SKM-1 (cell line): ENCODE measurements around the gene SPACA9.
A peak's percentile ranks its signal among the peaks of the same experiment; 100 is the strongest.

Experiments
- DNase-seq: peaks from one replicate; lab custom pipeline; 2025; ENCODE audit not compliant: unreplicated experiment; lab: John Stamatoyannopoulos, UW

The SPACA9 gene

DNA sequence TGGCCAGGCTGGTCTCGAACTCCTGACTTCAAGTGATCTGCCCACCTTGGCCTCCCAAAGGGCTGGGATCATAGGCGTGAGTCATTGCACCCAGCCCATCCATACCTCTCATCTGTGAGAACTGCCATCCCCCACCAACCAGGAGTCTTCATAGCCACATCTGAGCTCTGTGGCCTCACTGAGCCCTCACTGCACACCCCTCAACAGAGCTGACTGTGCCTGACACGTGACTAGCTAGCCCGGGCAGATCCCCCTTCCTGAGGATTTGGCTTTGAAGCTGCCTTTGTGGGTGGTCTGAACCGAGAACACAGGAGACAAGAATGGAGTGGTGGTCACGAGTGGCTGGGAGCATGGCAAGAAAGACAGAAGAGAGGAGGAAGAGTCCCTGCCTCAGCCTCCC, 16.2 kb upstream of the SPACA9 start:
- DNase-seq: no peak

DNA sequence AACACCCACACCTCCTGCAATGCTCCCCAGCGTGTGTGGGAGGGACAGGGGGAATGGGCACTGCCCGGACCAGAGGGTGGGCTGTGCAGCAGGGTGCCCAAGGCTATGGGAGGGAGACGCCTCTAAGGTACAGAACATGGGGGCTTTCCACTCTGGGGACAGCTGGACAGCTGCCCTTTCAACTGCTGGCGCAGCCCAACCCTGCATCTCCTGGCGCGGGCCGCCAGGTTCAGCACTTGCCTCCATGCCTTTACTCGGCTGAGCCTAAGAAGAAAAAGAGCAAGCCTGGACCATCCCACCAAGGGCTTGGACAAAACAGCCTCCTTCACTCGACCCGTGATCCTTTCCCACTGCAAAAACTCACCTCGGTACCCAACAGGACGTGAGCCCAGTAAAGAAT, 15.6 kb upstream of the SPACA9 start:
- no peak for DNase-seq

DNA sequence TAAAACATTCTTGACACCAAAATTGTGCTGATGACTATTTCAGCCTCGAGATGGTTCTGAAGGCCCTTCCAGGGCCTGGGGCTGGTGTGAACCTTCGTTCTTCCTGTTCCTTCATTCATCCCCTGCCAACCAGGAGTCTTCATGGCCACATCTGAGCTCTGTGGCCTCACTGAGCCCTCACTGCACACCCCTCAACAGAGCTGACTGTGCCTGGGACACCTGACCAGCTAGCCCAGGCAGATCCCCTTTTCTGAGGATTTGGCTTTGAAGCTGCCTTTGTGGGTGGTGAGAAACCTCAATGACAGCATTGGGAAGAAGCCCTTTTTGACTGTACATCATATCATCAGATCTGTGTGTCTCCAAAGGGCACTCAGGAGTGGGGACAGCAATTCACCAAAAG, 14.4 kb upstream of the SPACA9 start:
- DNase-seq: no peak

- DNase-seq: no peak
These were observed 14.0 kb upstream of the SPACA9 start for GRCh38 chr9:132864691-132865090.

- no peak for DNase-seq
These were observed 11.8 kb upstream of the SPACA9 start for GRCh38 chr9:132866898-132867297.

DNA sequence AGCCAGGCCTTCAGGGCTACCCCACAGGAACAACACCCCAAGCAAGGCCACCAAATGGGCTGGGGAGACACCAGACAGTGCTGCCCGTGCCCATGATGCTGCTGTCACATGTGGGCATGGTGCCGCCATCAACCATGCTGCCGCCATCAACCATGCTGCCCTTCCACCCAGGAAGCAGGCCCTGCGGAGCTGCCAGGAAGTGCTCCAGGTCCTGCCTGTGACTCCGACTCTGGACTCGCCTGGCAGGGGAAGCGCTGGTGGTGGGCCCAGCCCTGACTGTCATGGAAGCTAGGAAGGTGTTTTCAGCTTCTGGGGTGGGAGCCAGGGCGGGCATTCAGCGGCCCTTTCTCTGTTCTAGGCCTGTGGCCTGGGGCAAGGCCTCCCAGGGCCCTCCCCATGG, 9.4 kb upstream of the SPACA9 start:
- DNase-seq: no peak

DNA sequence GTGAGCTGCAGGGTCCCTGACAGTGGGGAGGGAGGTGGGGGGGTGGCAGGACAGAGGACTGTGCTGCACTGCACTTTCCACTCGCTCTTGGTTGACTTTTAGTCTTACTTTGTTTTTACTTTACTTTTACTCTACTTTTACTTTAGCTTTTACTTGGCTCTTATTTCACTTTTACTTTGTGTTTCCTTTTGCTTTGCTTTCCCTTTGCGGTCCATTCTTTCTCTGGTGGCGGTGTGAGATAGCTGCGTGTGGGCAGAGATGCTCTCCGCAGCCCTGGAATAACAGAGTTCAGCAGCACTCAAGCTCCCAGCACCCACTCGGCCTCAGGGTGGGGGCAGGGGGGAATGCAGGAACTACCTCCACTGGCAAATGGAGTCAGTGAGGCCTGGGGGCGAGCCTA, 5.3 kb upstream of the SPACA9 start:
- no peak for DNase-seq

DNA sequence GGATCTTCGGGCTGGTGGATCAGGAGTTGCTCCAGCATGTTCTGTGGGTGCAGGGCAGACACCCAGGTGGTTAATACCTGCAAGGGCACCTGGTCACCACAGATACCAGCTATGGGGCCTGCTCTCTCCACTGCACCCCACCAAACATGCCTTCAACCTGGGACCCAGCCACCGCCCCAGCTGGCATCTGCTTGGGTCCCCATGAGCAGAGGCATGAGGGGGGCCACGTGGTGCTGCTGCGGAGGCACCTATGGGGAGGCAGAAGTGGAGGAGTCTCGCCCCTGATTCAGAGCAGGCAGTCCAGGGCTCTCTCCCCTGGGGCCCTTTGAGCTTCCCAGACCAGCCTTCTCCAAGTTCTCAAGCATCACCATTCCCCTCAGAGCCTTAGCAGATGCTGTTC, 3.5 kb upstream of the SPACA9 start:
- no peak for DNase-seq

- DNase-seq: no peak
These were observed 1.8 kb upstream of the SPACA9 start for GRCh38 chr9:132876849-132877248.

DNA sequence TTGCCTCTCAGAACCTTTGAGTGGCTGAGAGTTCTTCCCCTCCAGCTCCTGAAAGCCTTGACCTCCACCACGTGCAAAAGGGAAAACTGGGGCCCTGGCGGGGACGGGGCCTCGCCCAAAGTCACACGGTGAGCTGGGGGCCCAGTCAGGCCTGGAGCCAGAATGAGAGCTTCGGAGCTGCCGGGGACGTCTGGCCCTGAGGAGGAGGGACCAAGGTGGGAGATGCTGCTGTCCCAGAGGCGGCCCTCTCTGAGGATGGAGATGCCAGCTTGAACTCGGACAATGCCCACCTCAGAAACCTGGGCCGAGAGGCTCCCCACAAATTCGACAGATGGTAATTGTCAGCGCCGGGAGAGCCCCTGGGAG, 1.3 kb upstream of the SPACA9 start:
- no peak for DNase-seq

DNA sequence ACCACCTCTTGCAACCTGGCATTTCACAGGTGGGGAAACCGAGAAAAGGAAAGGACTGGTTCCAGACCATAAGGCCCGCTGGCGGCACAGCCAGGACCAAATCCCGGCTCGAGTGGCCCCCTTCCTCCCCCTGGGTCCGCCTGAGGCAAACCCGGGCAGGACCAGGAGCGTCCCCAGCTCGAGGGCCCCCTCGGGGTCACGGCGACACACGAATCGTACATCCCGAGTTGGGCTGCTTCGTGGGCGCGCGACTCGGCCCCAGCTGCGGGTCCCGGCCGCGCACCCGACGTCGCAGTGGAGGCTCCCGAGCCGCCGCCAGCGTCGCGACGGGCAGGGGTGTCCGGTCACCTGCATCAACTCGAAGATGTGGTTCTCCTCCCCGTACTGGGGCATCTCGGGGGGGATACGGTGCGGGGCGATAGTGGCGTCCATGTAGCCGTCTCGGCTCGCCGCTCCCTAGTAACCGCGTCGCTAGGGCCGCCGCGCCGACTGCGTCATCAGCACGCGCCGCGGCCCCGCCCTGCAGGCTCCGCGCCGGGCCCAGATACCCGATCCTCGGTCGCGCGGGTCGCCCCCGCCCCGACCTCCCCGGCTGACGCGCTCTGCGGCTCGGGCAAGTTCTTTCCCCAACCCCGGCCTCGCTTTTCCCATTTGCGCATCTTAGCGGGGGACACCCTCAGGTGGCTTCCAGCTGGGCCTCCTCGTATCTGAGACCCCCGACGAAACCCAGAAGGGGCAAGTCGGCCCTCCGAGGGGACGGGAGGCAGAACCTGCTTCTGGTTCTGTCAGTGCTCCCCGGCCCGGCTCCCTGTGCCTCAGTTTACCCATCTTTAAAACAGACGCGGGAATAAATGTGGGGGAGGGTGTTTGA, 639 bp upstream of the SPACA9 start, which contains the start of gene AK8:
TSS of gene AK8 (minus strand) at position 461 of the 871 bp plus-strand sequence. CDS start at position 432, 29 bp downstream.
- DNase-seq: no peak

DNA sequence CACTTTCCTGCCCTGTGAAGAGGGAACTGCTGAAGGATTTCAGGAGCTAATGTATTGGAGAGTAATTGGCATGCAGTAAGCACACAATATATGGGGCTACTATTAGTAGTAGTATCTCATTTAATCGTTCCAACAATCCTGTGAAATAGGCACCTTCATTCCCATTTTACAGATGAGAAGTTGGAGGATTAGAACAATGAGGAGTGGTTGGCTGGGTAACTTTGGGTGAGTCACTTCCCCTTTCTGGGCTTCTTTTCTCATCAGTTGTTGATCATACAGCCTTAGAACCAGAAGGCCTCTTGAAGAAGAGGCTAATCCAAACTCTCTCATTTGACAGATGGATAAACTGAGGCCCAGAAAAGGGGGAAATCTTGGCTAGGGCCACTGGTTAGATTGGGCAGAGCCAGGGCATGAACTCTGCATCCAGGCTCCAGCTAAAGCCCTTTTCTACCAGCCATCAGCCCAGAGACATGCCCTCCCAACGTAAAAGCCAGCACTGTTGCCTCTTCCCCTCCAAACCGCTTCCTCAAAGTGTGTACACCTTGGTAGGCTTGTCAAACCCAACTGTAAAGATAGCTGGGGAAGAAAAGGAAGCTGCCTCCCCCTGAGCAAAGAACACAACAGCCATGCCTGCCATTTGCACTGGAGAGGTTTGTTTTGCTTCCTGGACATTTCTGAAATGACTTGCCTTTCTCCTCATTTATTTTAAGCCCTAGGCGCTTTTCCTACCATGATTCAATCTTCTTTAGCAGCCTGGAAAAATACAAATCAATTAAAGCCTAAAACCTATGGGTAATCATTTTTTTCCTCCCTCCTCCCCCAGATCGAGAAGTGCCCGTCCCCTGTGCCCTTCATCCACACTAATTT, 992 bp downstream of the SPACA9 start:
- DNase-seq: peak; percentile 35

- no peak for DNase-seq
These were observed 1.6 kb downstream of the SPACA9 start for GRCh38 chr9:132880324-132880661.

- DNase-seq: no peak
These were observed 3.1 kb downstream of the SPACA9 start for GRCh38 chr9:132881826-132882225.

DNA sequence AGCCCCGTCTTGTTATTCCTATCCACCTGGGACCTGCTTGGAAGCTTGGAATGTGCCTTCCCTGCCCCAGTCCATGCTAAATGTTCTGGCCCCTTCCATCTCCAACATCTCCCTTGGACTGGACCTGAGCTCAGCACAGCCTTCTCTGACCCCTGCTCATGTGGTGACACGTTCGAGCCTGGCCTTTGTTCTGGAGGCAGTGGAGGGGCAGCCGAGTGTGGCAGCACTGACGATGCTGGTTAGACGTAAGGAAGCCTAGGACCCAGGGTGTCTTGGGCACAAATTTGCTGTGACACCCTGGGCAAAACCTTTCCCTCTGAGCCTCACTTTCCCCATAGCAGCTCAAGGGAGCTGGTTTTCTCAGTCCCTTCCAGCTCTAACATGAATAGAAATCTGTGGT, 3.9 kb downstream of the SPACA9 start:
- no peak for DNase-seq

DNA sequence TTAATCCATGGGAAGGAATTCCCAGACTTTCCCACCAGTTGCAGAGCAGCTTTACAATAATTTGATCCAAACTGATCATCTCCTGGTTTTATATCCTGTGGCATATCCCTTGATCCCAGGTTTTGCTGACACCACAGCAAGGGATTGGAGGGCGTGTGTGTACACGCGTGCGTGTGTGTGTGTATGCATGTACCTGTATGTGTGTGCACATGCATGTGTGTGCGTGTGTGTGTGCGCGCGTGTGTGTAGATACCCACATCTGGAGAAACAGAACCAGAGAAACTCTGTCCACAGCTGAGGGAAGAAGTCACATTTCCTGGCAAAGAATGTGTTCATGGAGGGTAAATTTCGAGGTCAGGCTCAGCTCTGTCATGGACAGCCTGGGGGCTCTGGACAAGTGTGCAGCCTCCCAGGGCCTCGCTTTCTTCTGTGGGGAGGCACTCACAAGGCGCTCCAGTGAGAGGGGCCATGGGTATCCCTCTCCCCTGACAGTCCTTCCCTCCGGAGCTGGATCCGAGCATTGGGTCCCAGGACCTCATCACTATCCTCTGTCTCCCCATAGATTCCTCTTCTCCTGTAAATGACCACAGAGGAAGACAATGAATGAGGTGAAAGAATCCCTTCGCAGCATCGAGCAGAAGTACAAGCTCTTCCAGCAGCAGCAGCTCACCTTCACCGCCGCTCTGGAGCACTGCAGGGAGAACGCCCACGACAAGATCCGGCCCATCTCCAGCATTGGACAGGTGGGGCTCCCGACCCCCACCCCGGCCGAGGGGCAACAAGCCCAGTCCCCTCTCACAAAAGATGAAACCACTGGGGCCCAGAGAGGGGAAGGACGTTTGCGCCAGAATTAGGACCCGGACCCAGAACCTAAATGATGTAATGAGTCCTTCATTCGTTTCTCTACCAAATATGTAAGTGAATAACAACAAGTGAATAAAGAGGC, 4.9 kb downstream of the SPACA9 start:
- DNase-seq: no peak

DNA sequence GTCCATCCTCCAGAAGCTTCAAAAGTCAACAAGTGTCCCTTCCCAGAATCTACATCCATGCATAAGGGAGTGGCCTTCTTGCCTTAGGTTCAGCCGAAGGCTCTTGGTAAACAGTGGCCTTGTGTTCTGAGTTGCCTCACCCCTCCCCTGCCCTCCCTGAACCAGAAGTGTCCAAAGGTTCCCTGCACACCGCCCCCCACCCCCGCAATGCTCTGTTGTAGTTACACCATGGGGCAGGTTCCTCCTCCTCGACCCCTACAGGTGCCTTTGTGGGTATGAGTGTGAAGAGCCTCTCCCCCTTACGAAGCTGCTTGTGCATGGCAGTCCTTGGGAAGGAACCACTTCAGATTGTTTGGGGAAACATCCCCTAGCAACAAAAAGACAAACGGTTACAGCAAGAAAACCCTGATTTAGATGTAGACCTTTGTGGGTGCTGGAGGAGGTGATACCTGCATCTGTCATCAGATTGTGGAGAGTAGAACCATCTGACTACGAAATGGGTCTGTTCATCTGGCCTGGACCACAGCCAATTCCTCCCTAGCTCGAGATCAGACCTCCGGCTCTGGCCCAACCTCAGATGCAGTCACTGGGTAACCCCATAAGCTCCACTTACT, 7.1 kb downstream of the SPACA9 start:
- DNase-seq: no peak

DNA sequence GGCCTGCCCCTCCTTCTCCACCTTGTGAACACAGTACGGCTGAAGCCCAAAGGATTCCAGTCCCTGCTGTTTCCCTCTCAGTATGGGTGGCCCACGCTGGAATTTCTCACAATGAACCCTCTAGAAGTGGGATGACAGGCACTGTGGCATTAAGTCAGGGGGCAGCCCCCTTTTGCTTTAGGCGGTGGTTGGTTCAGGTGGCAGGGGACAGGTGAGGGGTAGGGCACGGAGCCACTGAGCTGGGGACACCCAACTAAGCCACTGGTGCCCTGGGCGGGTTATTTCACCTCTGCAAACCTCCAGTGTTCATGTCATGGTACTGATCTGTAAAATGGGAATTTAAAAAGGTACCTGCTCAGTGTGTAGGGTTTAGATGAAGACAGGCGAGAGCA, 7.6 kb downstream of the SPACA9 start:
- no peak for DNase-seq

- no peak for DNase-seq
These were observed 8.8 kb downstream of the SPACA9 start for GRCh38 chr9:132887181-132888120.

DNA sequence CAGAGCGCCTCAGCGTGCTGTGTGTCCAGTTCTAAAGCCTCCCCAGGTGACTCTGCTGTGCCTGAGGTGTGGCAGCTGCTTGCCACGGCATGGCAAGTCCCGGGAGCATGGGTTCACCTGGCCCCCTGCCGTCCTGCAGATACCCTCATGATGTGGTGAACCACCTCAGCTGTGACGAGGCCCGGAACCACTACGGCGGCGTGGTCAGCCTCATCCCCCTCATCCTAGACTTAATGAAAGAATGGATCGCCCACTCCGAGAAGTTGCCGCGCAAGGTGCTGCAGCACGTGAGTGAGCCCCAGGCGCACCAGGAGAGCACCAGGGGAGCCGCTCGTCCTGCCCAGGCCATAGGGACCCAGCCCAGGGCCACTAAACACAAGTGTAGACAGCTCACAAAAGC, 9.5 kb downstream of the SPACA9 start:
- DNase-seq: no peak
